Stomach smooth muscle (tissue), 2 donors: ENCODE data around the gene RPL22.

Experiments
- H3K27ac ChIP-seq: one replicate; pipeline ENCODE4 v1.7.0; 2013; ENCODE audit warnings: mild to moderate bottlenecking, low read length, inconsistent platforms
- H3K27me3 ChIP-seq, 2 donors: one replicate each; pipeline ENCODE4 v1.7.0; 2013; ENCODE audit warnings: low read length in 2 of 2; ENCODE audit not compliant: insufficient read depth in 2 of 2, control insufficient read depth in 1 of 2
- H3K36me3 ChIP-seq, 2 donors: one replicate each; pipeline ENCODE4 v1.7.0; 2013; ENCODE audit warnings: low read length in 2 of 2; ENCODE audit not compliant: control insufficient read depth in 2 of 2, insufficient read depth in 2 of 2
- H3K4me1 ChIP-seq: one replicate; pipeline ENCODE4 v1.7.0; 2013; ENCODE audit warnings: low read length; ENCODE audit not compliant: control insufficient read depth, insufficient read depth
- H3K4me3 ChIP-seq, 2 donors: one replicate each; pipeline ENCODE4 v1.7.0; 2013; ENCODE audit warnings: low read length in 2 of 2
- H3K9ac ChIP-seq, 2 donors: one replicate each; pipeline ENCODE4 v1.7.0; 2013; ENCODE audit warnings: low read length in 2 of 2, mild to moderate bottlenecking in 1 of 2
- H3K9me3 ChIP-seq, 2 donors: one replicate each; pipeline ENCODE4 v1.7.0; 2013; ENCODE audit warnings: low read length in 2 of 2; ENCODE audit not compliant: control insufficient read depth in 2 of 2
- donor health status: healthy.
- donor health status: Pancreatic carcinoma.

Gene RPL22

GRCh38 chr1:6199298-6200187 is at the start of gene RPL22:
RPL22 (minus strand) TSS chr1:6199595; CDS start chr1:6199573, 22 bp downstream.
- Histone ChIP-seq H3K4me3 (peak within 1 kb of the TSS; percentile 89 to 94), H3K27me3 (no peaks in the 10 kb centered on the region), H3K9ac (peak within 1 kb of the TSS; percentile 93 to 96), H3K4me1 (peaks cover 22% of the 10 kb centered on the region), H3K27ac (peak within 1 kb of the TSS; percentile 90), H3K9me3 (no peaks in the 10 kb centered on the region), H3K36me3 (peaks cover 3 to 13% of the 10 kb centered on the region in 2 donors)

GRCh38 chr1:6248161-6248776 is 48.9 kb upstream of the RPL22 start:
- H3K27me3 ChIP-seq: peaks cover 59 to 70% of the 10 kb centered on the region in 2 donors
- H3K27ac ChIP-seq: no peak overlapping the region

GRCh38 chr1:6247651-6248050 is 48.3 kb upstream of the RPL22 start:
- Histone ChIP-seq H3K9me3 (no peaks in the 10 kb centered on the region), H3K9ac (no peak overlapping the region), H3K27me3 (peaks cover 65 to 77% of the 10 kb centered on the region in 2 donors), H3K27ac (no peak overlapping the region), H3K36me3 (no peaks in the 10 kb centered on the region), H3K4me3 (no peak overlapping the region), H3K4me1 (peaks cover 17% of the 10 kb centered on the region)

More at GRCh38 chr1:6248161-6248776, 48.9 kb upstream of the RPL22 start:
- Histone ChIP-seq H3K9me3 (no peaks in the 10 kb centered on the region), H3K4me3 (no peak overlapping the region), H3K36me3 (no peaks in the 10 kb centered on the region), H3K9ac (no peak overlapping the region), H3K4me1 (peaks cover 17% of the 10 kb centered on the region)

GRCh38 chr1:6246497-6247467 is 47.4 kb upstream of the RPL22 start:
- Histone ChIP-seq H3K9me3 (no peaks in the 10 kb centered on the region), H3K27ac (no peak overlapping the region), H3K9ac (no peak overlapping the region), H3K4me3 (no peak overlapping the region), H3K27me3 (peaks cover 62 to 82% of the 10 kb centered on the region in 2 donors), H3K4me1 (peaks cover 22% of the 10 kb centered on the region), H3K36me3 (no peaks in the 10 kb centered on the region)

GRCh38 chr1:6245869-6246496 is 46.6 kb upstream of the RPL22 start:
- Histone ChIP-seq H3K27ac (no peak overlapping the region), H3K9me3 (no peaks in the 10 kb centered on the region), H3K36me3 (no peaks in the 10 kb centered on the region), H3K9ac (no peak overlapping the region), H3K27me3 (peaks cover 64 to 83% of the 10 kb centered on the region in 2 donors), H3K4me3 (no peak overlapping the region), H3K4me1 (peaks cover 28% of the 10 kb centered on the region)

GRCh38 chr1:6245086-6245868 is 45.9 kb upstream of the RPL22 start:
- H3K4me1 ChIP-seq: peaks cover 28% of the 10 kb centered on the region
- peaks cover 64 to 84% of the 10 kb centered on the region in 2 donors for H3K27me3 ChIP-seq

GRCh38 chr1:6244401-6245049 is 45.1 kb upstream of the RPL22 start:
- no peak overlapping the region for H3K9ac ChIP-seq
- H3K4me1 ChIP-seq: peaks cover 28% of the 10 kb centered on the region
- H3K27me3 ChIP-seq: peaks cover 63 to 84% of the 10 kb centered on the region in 2 donors
- H3K4me3 ChIP-seq: no peak overlapping the region
- no peak overlapping the region for H3K27ac ChIP-seq
- H3K36me3 ChIP-seq: no peaks in the 10 kb centered on the region
- no peaks in the 10 kb centered on the region for H3K9me3 ChIP-seq

More at GRCh38 chr1:6245086-6245868, 45.9 kb upstream of the RPL22 start:
- no peak overlapping the region for H3K9ac ChIP-seq
- no peak overlapping the region for H3K27ac ChIP-seq
- no peaks in the 10 kb centered on the region for H3K36me3 ChIP-seq
- no peak overlapping the region for H3K4me3 ChIP-seq
- no peaks in the 10 kb centered on the region for H3K9me3 ChIP-seq

- Histone ChIP-seq H3K4me3 (no peak within 1 kb of the TSS), H3K4me1 (peaks cover 27% of the 10 kb centered on the region), H3K27ac (no peak within 1 kb of the TSS), H3K9ac (no peak within 1 kb of the TSS), H3K27me3 (peaks cover 68 to 81% of the 10 kb centered on the region in 2 donors), H3K9me3 (no peaks in the 10 kb centered on the region), H3K36me3 (no peaks in the 10 kb centered on the region)
Measured at GRCh38 chr1:6243993-6244392, 44.6 kb upstream of the RPL22 start, which contains the start of gene HES3. HES3 (plus strand) TSS chr1:6244179; CDS start chr1:6244366, 187 bp downstream.
